ENCODE data around the gene CBL.

The CBL gene

GRCh38 chr11:119355091-119355843, 149.1 kb downstream of the CBL start:
- Histone ChIP-seq H3K27ac (ENCODE audit: low read depth, low read length) (no peak overlapping the region), H3K27me3 (ENCODE audit: insufficient read depth, low read length) (peaks cover 8% of the 10 kb centered on the region; the same call in 1 of the 2 replicates), H3K4me1 (ENCODE audit: insufficient read depth, low read length) (peaks cover 9% of the 10 kb centered on the region; the same call in 1 of the 2 replicates), H3K4me3 (ENCODE audit: low read length) (no peak overlapping the region), H3K9ac (ENCODE audit: low read depth, low read length) (no peak overlapping the region), H3K9me3 (ENCODE audit: insufficient read depth, low read depth, low read length) (no peaks in the 10 kb centered on the region), H3K36me3 (ENCODE audit: insufficient read depth, low read length) (0 out of 2 replicates have a peak, but pooled peaks cover 14% of the 10 kb centered on the region)
- WGBS: 62% methylated on average over 9 of the region's 9 CpGs

- Histone ChIP-seq H3K27me3 (ENCODE audit: insufficient read depth, low read length) (peaks cover 8% of the 10 kb centered on the region; the same call in 1 of the 2 replicates), H3K9me3 (ENCODE audit: insufficient read depth, low read depth, low read length) (no peaks in the 10 kb centered on the region), H3K4me1 (ENCODE audit: insufficient read depth, low read length) (peaks cover 20% of the 10 kb centered on the region), H3K27ac (ENCODE audit: low read depth, low read length) (peak overlapping the region; percentile 71), H3K9ac (ENCODE audit: low read depth, low read length) (peak overlapping the region; percentile 86), H3K36me3 (ENCODE audit: insufficient read depth, low read length) (0 out of 2 replicates have a peak, but pooled peaks cover 14% of the 10 kb centered on the region), H3K4me3 (ENCODE audit: low read length) (peak overlapping the region; percentile 76)
- WGBS: 2% methylated on average over 54 of the region's 54 CpGs
These were observed 150.4 kb downstream of the CBL start for GRCh38 chr11:119356349-119357031.

GRCh38 chr11:119357074-119357473, 150.9 kb downstream of the CBL start:
- no peak overlapping the region for H3K9ac ChIP-seq (ENCODE audit: low read depth, low read length)
- H3K36me3 ChIP-seq (ENCODE audit: insufficient read depth, low read length): 0 out of 2 replicates have a peak, but pooled peaks cover 14% of the 10 kb centered on the region
- peaks cover 26% of the 10 kb centered on the region for H3K4me1 ChIP-seq (ENCODE audit: insufficient read depth, low read length)
- H3K9me3 ChIP-seq (ENCODE audit: insufficient read depth, low read depth, low read length): no peaks in the 10 kb centered on the region
- WGBS: 77% methylated on average over 10 of the region's 13 CpGs
- peaks cover 10% of the 10 kb centered on the region; the same call in 1 of the 2 replicates for H3K27me3 ChIP-seq (ENCODE audit: insufficient read depth, low read length)
- no peak overlapping the region for H3K27ac ChIP-seq (ENCODE audit: low read depth, low read length)
- peak overlapping the region; percentile 76 for H3K4me3 ChIP-seq (ENCODE audit: low read length)

All from HUES64 (cell line).